Myocyte (in vitro differentiated cells): Measurements from ENCODE around the gene CIRBP. TPM values are rescaled to one million over a fixed set of nuclear protein-coding genes. Genes with fewer than 3 reads are reported as not detected.

Experiments
- DNase-seq: peaks from one replicate; pipeline ENCODE4 v3.0.0-alpha.2; 2012; ENCODE audit warnings: low read depth
- total RNA-seq: library from RNA; depleted of rRNA; stranded (reverse); fragments of >200 nt; gene quantifications from 2 replicates; pipeline ENCODE4 v1.2.3, GENCODE V29; 2014

CIRBP gene
- total RNA-seq, 1 donor from 2014 or later, result 497 TPM

- DNase-seq, result no peak
Observed at GRCh38 chr19:1254530-1255185, 14.5 kb upstream of the CIRBP start.

GRCh38 chr19:1255186-1256161 is 13.7 kb upstream of the CIRBP start:
- DNase-seq, result no peak

GRCh38 chr19:1256646-1257474 is 12.3 kb upstream of the CIRBP start:
- DNase-seq, result peak; percentile 0

- no peak for DNase-seq
Observed at GRCh38 chr19:1257475-1258162, 11.5 kb upstream of the CIRBP start.

GRCh38 chr19:1258163-1258492 is 11.0 kb upstream of the CIRBP start:
- no peak for DNase-seq

- no peak for DNase-seq
Observed at GRCh38 chr19:1258707-1259205, 10.4 kb upstream of the CIRBP start.

GRCh38 chr19:1259206-1259875 is 9.8 kb upstream of the CIRBP start:
- DNase-seq, result peak; percentile 60

GRCh38 chr19:1259876-1260748 is 9.0 kb upstream of the CIRBP start:
- no peak for DNase-seq

GRCh38 chr19:1260749-1261537 is 8.2 kb upstream of the CIRBP start:
- DNase-seq, result peak; percentile 94

GRCh38 chr19:1261538-1261797 is 7.7 kb upstream of the CIRBP start:
- DNase-seq, result no peak

GRCh38 chr19:1261798-1262622 is 7.1 kb upstream of the CIRBP start:
- peak; percentile 67 for DNase-seq

GRCh38 chr19:1262623-1263123 is 6.5 kb upstream of the CIRBP start:
- peak; percentile 64 for DNase-seq

GRCh38 chr19:1263188-1263587 is 5.9 kb upstream of the CIRBP start:
- DNase-seq, result peak; percentile 83

GRCh38 chr19:1264801-1265614 is 4.1 kb upstream of the CIRBP start:
- peak; percentile 96 for DNase-seq

GRCh38 chr19:1265615-1266128 is 3.5 kb upstream of the CIRBP start:
- peak; percentile 92 for DNase-seq

- peak; percentile 94 for DNase-seq
Observed at GRCh38 chr19:1266129-1266915, 2.8 kb upstream of the CIRBP start.
